PC-9 (cell line): ENCODE measurements around the gene AFF2.

ENCODE experiments used
- EZH2 ChIP-seq: fragments of 200-600 bp; sonication (generic); IDR thresholded peaks from 2 replicates; pipeline ENCODE4 v1.8.0; 2017; ENCODE audit warnings: antibody characterized with exemption, low read depth
- TF ChIP-seq, protein P1 (sequence below): fragments of 200-600 bp; sonication (generic); conservative IDR thresholded peaks from 2 replicates; pipeline ENCODE4 v1.6.1; 2017; ENCODE audit warnings: mixed run types, antibody characterized with exemption, mild to moderate bottlenecking, moderate library complexity

DNA sequence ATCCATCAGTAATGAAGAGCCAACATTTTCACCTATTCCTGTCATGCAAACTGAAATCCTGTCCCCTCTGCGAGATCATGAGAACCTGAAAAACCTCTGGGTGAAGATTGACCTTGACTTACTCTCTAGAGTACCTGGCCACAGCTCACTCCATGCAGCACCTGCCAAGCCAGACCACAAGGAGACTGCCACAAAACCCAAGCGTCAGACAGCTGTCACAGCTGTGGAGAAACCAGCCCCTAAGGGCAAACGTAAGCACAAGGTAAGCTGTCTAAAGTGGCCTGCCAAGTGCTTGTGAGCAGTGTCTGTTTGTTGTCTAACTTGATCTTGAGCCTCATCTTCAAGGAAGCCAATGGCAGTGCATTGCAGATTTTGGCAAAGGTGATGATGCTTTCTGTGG lies 455.9 kb downstream of the AFF2 start:
- no peak for TF ChIP-seq EZH2
- TF ChIP-seq, protein P1, sequence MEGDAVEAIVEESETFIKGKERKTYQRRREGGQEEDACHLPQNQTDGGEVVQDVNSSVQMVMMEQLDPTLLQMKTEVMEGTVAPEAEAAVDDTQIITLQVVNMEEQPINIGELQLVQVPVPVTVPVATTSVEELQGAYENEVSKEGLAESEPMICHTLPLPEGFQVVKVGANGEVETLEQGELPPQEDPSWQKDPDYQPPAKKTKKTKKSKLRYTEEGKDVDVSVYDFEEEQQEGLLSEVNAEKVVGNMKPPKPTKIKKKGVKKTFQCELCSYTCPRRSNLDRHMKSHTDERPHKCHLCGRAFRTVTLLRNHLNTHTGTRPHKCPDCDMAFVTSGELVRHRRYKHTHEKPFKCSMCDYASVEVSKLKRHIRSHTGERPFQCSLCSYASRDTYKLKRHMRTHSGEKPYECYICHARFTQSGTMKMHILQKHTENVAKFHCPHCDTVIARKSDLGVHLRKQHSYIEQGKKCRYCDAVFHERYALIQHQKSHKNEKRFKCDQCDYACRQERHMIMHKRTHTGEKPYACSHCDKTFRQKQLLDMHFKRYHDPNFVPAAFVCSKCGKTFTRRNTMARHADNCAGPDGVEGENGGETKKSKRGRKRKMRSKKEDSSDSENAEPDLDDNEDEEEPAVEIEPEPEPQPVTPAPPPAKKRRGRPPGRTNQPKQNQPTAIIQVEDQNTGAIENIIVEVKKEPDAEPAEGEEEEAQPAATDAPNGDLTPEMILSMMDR: no peak
